ENCODE data around the gene RAD23B. TPM values are rescaled to one million over a fixed set of nuclear protein-coding genes. Genes with fewer than 3 reads are reported as not detected.

Gene RAD23B
- polyA plus RNA-seq, 10 donors: 111 to 163 (median 125) TPM

DNA sequence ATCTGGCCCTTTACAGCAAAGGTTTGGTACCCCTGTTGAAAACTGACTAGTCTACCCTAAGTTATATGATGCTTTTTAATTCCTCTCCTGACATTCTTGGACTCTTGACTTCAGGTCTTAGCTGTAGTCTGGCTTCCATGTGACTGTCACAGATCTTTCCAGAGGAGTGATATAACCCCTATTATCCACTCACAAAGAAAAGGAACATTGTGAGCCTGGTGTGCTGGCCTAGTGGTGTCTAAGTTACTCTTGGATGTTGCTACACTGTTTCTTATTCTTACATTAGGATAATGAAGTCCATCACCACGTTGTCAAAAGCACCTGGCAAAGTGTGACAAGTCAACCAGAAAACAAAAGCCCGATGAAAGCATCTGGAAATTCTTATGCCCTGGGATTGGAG is 49.8 kb downstream of the RAD23B start:
- no peak for DNase-seq

DNA sequence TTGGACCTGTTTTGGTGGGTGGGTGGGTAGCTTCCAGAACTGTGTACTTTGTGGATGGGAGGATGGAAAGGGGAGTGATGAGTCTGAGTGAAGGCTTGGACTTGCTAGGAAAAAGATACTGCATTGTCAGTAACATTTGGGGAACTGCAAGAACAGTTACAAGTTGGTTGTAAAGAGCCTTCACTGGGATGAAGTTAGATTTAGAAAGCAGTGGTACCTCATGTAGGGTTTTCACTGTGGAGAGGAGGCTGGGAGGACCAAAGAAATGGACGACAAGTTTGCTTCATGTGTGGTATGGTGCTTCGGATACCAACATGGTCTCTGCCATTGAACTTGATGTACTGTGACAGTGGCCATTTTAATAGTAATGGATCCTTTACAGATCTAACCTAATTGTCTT is 50.3 kb downstream of the RAD23B start:
- no peak for DNase-seq

DNA sequence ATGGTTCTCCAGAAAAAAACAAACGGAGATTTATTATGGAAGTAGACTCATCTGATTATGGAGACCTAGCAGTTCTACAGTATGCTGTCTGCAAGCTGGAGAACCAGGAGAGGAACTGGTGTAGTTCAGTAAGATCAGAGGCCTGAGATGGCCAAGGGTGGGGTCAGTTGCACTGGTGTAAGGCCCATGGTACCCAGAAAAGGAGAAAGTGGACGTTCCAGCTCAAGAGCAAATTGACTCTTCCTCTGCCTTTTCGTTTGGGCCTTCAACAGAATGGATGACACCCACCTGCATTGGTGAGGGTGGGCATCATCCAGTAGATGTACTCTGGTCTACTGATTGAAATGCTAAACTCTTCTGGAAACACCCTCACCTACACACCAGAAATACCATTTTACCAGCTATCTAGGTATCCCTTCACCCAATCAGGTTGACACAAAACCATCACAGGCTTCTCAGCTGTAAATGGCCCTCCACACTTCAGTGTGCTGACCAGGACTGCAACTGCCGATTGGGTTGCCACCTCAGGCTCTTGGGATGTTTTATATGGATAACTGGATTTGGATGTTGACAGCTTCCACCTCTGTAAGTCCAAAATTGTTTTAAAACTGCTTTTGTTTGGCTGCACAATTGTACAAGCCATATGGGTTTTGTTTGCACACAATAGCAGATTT is 51.2 kb downstream of the RAD23B start:
- no peak for DNase-seq

DNA sequence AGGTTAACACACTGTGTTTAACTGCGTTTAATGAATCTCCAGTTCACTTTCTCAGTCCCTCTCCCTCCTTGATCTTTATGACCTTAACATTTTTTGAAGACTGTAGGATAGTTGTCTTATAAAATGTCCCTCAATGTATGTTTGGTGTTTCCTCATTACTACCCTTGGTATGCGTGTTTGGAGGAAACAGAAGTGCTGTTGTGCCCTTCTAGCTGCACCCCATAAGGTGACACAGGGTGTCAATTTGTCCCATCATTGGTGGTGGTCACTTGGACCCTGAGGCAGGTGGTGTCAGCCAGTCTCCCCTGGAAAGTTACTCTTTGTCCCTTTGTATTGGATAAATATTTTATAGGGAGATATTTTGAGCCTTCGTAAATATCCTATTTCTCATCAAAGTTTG is 52.3 kb downstream of the RAD23B start:
- no peak for DNase-seq

DNA sequence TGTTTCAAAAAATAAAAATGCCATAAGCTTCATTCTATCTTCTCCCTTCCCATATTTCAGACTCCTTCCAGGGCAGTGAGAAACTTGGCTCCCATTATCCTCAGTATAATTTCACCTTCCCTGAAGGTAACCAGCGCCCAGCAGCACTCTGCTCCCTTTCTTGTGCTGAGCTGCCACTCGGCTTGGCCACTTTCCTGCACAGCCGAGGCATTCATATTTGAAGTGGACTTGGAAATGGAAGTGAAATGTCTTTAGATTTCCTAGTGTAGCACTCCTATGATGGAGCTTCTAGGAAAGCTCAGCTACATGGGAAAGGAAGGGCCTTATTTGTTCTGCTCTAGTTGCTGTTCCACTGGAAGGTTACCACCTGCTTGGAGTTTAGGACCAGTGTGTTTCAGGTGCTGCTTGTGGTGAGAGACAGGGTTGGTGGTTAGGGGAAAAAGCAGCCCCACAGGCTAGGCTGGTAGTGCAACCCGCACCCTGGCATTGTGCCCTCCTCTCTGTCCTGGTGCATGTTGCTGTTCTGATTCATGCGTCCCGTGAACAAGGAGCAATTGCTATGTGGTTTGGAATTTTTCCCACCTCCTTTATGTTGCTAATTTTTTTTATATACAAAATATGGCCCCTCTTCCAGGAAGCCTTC is 53.8 kb downstream of the RAD23B start:
- no peak for DNase-seq

DNA sequence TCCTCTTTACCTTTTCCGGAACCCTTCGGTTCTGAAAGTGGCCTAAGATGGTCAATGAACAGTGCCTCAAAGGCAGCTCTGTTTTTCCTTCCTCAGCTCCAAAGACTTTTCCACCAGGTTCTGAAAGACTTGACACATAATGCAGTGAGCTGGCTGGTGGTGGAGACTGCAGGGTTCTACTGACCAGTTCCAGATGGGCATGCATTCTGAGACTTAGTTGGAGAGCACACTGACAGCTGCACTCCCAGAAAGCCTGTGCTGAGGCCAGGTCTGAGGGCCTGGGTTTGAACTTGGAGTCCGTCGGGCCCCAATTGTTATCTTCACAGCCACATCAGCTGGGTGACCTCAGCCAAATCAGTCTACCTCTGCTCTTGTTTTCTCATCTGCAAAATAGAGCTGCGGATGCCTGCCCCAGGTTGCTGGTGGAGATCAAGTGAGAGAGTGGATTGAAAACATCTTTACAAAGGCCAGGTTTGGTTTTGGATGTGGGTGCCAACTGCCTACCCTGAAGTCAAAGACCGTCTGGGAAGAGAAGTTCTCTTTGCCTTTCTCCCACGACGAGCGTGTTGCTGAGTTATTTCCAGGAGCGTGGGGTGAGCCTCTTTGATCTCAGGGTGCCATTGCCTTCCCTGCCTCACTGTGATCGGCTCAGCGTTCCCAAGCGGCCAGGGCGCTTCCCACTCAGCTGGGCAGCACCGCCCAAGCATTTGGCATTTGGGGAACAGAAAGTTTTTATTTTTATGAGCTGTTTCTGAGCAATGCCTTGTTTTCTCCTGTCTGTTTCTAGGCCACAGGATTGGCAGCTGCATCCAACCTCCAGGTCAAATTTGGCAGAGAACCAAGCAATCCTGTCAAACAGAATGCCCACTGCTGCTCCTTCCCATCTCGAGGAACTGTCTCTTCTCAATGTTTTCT is 54.9 kb downstream of the RAD23B start:
- DNase-seq: no peak

- no peak for DNase-seq
Measured at GRCh38 chr9:107338911-107339659, 56.0 kb downstream of the RAD23B start.

DNA sequence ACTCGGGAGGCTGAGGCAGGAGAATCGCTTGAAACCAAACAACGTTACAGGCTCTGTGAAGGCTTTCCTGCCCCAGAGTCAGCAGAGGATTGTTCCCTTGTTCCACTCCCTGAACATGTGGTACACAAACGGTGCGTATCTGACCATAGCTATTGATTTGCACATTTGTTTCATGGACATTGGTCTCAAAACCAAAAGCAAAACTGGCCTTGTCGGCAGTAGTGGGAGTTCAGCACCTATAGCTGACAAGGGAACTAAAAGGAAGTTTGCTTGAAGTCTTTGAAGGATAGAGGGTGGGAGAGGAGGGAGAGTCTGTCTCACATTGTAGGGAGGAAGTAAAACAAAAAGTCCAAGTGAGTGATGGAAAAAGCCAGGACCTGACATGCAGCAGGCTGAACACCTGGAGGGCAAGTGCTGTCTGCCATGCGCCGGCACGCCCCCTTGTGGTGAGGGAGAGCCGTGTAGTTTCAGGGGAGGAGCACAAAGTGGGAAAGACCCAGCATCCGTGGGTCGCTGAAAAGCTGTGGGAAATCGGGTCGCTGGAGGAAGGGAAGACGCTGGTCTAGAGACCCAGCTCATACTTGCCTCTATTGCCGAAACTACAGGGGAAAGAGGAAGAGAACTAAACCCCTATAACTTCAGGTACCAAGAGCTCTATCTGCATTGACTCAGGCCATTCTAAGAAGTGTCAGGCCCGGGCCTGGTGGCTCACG is 58.0 kb downstream of the RAD23B start:
- peak; percentile 40 to 64 (median 48) for DNase-seq

DNA sequence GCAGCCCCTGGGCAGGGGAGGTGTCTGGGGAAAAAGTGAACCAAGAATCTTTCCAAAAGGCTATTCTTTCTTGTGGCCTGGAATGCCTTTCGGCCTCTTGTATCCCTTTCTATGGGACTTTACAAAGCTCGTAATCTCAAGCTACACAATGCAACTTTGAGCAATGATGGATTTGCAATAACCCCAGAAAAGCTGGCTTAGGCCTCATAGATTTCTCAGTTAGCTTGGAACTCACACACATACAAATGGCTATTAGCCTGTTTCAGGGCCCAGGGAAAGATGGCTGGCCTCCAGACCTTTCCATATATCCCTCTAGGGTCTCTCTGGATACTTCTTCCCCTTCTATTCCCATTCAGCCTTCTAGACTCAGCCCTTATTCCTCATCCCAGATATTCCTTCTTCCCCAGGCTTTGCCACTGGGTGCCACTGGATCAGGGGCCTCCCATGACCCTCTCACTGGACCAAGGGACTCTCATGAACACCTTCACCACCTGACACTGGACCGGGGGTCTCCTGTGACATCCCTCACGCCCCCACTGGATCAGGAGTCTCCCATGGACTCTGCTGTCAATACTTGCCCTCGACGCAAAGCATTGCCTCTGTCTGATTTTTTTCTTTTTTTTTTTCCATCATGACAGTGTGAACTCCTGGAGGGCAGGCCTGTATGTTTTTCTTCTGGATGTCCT is 59.5 kb downstream of the RAD23B start:
- DNase-seq: peak in 1 of 3 donors; percentile 48

DNA sequence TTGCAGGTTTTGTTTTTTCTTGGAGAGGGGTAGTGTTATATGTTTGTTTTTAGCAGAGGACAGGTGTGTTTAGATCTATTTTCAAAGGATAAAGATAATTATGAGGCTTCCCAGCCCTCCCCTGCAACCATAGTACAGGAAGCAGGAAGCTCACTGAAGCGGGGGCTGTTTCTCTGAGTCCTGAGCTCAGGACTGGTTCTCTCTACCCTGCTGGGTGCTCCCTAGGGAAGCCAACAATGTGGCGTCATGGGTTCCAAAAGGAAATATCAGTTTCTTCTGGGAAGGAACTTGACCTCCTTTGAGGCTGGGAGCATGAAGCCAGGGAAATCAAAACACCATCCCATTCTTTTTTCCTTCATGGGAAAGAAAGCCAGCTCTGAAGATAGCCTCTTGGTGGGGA is 62.2 kb downstream of the RAD23B start:
- DNase-seq: no peak

DNA sequence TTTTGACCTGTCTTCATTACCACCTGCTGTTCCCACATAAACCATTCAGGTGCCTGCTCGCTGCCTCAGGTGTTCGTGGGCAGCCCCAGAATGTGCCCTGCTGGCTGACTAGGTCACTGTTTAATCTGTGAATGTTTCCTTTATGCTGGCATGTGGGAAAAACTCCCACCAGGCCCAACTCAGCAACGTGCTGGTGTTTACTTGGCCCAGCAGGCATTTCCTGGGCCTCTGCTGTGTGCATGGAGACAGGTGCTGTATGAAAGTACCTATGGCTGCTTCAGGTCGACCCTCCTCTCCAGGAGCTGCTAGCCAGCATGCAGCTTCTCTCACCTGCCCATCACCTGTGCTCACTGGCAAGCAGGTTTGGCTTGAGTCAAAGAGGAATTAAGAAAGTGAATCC is 65.8 kb downstream of the RAD23B start:
- DNase-seq: no peak

DNA sequence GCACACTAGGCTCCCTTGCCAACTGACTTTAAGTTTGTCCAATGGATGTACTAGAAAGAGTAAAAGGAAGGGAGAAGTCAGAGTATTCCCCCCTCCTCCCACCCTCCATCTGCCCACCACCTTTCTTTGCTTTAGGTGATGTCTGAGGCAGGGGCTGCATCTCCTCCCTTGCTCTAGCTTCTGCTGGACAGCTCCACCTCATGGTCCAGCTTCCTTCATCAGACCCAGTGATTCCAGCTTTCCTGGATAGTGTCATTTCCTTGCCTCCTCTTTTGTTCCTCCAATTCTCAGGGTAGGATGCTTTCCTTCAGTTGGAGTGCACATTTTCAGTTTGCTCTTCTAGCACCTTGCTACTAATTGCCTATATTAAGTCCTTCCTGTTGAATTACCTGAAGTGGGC is 67.4 kb downstream of the RAD23B start:
- DNase-seq: no peak

DNA sequence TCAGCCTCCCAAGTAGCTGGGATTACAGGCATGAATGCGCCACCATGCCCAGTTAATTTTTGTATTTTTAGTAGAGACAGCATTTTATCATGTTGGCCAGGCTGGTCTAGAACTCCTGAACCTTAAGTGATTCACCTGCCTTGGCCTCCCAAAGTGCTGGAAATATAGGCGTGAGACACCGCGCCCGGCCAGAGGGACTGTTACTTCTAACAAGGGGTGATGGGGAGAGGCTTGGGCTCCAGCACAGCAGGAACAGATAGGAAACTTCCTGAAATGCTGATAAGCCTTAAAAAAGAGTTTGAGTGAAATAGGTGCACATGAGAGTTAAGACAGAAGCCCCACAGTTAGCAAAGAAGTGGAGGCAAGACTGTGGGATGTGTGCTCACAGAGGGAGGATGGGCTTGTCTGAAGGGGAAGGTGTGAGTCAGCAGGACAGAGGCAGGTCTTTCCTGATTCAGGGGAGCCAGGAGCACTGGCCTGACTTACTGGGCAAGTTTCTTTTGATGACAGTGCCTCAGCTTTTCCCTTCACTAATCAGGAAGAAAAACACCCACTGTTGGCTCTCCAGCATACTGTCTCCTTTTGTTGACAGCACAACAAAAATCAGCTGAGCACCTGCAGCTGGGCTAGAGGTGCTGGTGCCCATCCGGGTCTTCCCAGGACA is 68.4 kb downstream of the RAD23B start:
- no peak for DNase-seq

- no peak for DNase-seq
Measured at GRCh38 chr9:107355394-107355793, 72.3 kb downstream of the RAD23B start.

DNA sequence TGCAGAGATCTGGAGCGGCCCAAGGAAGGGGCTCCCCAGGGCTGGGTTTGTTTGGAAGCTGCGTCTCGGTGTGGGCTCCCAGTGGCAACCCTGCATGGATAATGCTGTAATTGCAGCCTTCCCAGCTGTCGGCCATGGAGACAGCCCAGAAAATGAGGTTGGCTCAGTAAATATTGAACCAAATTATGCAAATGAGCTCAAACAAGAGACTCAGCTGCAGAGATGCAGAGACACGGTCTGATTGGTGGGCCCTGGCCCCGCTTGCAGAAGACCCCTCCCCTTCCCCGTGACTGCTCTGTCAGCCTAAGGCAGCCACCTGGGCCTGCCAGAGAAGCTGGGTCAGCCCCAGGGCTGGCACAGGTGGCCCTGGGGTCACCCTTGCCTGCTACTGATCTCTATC is 75.9 kb downstream of the RAD23B start:
- DNase-seq: no peak

DNA sequence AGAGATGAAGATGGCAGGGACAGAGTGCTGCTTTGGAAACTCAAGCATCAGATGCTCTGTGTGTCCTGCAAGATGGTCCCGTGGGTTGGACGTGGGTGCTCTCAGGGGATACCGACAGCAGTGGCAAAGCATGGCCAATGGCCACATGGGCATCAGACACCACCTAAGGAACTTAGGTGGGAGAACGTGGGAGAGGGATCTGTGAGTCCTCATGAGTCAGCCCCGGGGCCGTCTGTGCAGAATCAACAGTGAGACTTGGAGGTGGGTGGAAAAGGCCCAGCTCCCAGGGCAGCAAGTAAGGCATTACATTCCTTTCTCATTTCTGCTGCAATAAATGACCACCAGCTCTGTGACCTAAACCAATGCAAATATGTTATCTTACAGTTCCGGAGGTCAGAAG is 77.0 kb downstream of the RAD23B start:
- no peak for DNase-seq

DNA sequence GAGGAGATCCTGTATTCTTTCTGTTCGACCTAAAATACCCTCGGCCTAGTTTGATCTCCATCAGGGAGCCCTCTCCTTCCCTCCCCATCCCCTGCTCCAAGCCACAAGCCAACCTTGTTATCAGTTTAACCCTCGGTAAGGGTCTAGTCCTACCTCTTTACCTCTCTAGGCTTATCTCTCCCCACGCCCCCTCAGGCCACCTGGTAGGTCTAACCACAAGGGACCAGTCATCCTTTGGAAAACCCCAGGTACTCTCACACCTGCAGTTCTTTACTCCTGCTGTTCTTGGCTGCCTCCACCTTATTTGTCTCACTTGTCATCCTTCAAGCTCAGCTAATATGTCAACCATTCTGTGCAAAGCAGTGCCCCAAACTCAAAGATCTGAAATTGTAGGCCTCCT is 78.7 kb downstream of the RAD23B start:
- DNase-seq: no peak

GRCh38 chr9:107363516-107364152 is 80.6 kb downstream of the RAD23B start:
- DNase-seq: peak in 1 of 3 donors; percentile 40

DNA sequence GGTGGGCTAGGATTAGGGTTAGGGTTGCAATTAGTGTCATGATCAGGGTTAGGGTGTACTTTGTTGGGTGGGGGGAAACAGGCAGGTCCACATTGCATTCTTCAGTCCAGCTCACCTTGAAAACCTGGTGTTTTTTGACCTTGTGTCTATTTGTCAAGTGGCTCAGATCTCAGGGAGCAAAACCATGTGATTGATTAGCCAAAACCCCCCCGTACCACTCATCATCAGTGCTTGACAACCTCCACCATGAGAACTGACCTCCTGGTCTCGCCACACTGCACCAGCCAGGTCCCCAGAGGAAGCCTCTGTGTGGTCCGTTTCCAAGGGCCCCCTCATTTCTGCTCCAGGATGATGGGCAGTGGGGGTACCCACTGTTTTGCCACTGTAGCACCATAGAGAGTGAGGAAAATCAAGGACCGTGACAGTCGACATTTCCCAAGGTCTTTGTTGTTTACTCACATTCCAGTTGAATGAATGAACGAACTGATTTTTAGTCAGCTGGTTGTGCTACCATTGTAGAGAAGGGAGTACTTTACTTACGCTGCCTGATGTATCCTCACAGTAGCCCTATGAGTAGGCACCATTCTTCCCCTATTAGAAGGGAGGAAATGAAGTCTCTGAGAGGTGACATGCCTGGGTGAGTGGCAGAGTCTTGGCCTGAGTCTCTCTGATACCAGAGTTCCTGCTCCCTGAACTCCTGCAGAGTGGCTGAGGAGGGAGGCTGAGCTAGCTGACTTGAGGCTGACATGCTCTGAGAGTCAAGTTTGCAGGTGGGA is 84.8 kb downstream of the RAD23B start:
- no peak for DNase-seq
